Breast epithelium (tissue), 3 donors: ENCODE results near the gene AR.

Experiments
- CTCF ChIP-seq, 3 donors: fragments of 450-650 bp; IDR thresholded peaks; one replicate each; pipeline ENCODE4 v1.5.1; 2016 to 2017; ENCODE audit warnings: antibody characterized with exemption in 3 of 3, mild to moderate bottlenecking in 3 of 3, moderate library complexity in 3 of 3
- POLR2A ChIP-seq: fragments of 450-650 bp; IDR thresholded peaks from one replicate; pipeline ENCODE4 v1.6.1; 2016; ENCODE audit warnings: antibody characterized with exemption, mild to moderate bottlenecking, moderate library complexity
- POLR2AphosphoS5 ChIP-seq, 3 donors: sonication (generic); formaldehyde crosslinking; IDR thresholded peaks; one replicate each; pipeline ENCODE4 v1.6.1; 2017; ENCODE audit warnings: antibody characterized with exemption in 3 of 3

- no peak for TF ChIP-seq CTCF (IDR thresholded peaks at IDR 0.05)
- no peak for TF ChIP-seq POLR2A
- no peak for TF ChIP-seq POLR2AphosphoS5 (IDR thresholded peaks at IDR 0.05)
Observed at GRCh38 chrX:67613366-67613765, 69.5 kb downstream of the AR start.
